OCI-LY3 (cell line): ENCODE data around the gene DNAJC24.

ENCODE experiments used
- H2AFZ ChIP-seq: fragments of 200-600, 300-600 bp; shearing (Covaris generic); 2 replicates; pipeline ENCODE4 v1.6.0; 2014; ENCODE audit warnings: antibody characterized with exemption, low read depth, low read length
- H3K27ac ChIP-seq: fragments of 200-600, 300-600 bp; sonication (generic); 2 replicates; pipeline ENCODE4 v1.5.1; 2014; ENCODE audit warnings: mild to moderate bottlenecking, low read length, moderate library complexity, mixed read lengths
- H3K27me3 ChIP-seq: fragments of 200-600, 300-600 bp; sonication (generic); 2 replicates; pipeline ENCODE4 v1.6.1; 2014; ENCODE audit warnings: low read depth, low read length, mixed read lengths
- H3K36me3 ChIP-seq: fragments of 200-600, 300-600 bp; sonication (generic); replicated peaks from 2 replicates; pipeline ENCODE3; 2014; ENCODE audit warnings: low read depth, low read length, mixed read lengths
- H3K4me1 ChIP-seq: fragments of 300-600, 200-600 bp; sonication (generic); 2 replicates; pipeline ENCODE4 v1.6.1; 2014; ENCODE audit warnings: low read length, mixed read lengths
- H3K4me2 ChIP-seq: fragments of 200-600, 300-600 bp; sonication (generic); 2 replicates; pipeline ENCODE4 v1.6.1; 2014; ENCODE audit warnings: low read length, mixed read lengths
- H3K4me3 ChIP-seq: fragments of 300-600, 200-600 bp; sonication (generic); 2 replicates; pipeline ENCODE4 v1.5.1; 2014; ENCODE audit warnings: antibody characterized with exemption, mild to moderate bottlenecking, low read length, moderate library complexity
- H3K79me2 ChIP-seq: fragments of 300-600, 200-600 bp; shearing (Covaris generic); 2 replicates; pipeline ENCODE4 v1.6.1; 2014; ENCODE audit warnings: mild to moderate bottlenecking, low read length, mixed read lengths
- H3K9ac ChIP-seq: fragments of 300-600, 200-600 bp; shearing (Covaris generic); 2 replicates; pipeline ENCODE4 v1.6.0; 2014; ENCODE audit warnings: mild to moderate bottlenecking, low read length, moderate library complexity
- H3K9me3 ChIP-seq: fragments of 200-600, 300-600 bp; shearing (Covaris generic); 2 replicates; pipeline ENCODE4 v1.6.1; 2014; ENCODE audit warnings: low read length, mixed read lengths; ENCODE audit not compliant: insufficient read depth
- H4K20me1 ChIP-seq: fragments of 200-600, 300-600 bp; sonication (generic); 2 replicates; pipeline ENCODE4 v1.6.1; 2016; ENCODE audit warnings: low read length, mixed read lengths; ENCODE audit not compliant: insufficient read depth
- CTCF ChIP-seq: fragments of 200-600, 300-600 bp; sonication (generic); IDR thresholded peaks from 2 replicates; pipeline ENCODE4 v1.5.1; 2014; ENCODE audit warnings: antibody characterized with exemption, low read length, low read depth
- EZH2phosphoT487 ChIP-seq: fragments of 200-600 bp; shearing (Covaris generic); IDR thresholded peaks from 2 replicates; pipeline ENCODE4 v1.6.1; 2018; ENCODE audit warnings: antibody characterized with exemption, mixed run types, low read depth

Gene DNAJC24

GRCh38 chr11:31417816-31418215 lies 48.2 kb downstream of the DNAJC24 start:
- H3K4me3 ChIP-seq, result no peak overlapping the region
- H3K79me2 ChIP-seq, result no peaks in the 10 kb centered on the region
- no peaks in the 10 kb centered on the region for H3K9me3 ChIP-seq
- no peaks in the 10 kb centered on the region for H4K20me1 ChIP-seq
- H3K4me1 ChIP-seq, result no peaks in the 10 kb centered on the region
- H3K27ac ChIP-seq, result no peak overlapping the region
- H3K4me2 ChIP-seq, result no peak overlapping the region
- H3K27me3 ChIP-seq, result no peaks in the 10 kb centered on the region
- TF ChIP-seq CTCF (no peak), EZH2phosphoT487 (no peak)
- no peaks in the 10 kb centered on the region for H3K36me3 ChIP-seq
- H3K9ac ChIP-seq, result no peak overlapping the region
- H2AFZ ChIP-seq, result no peak overlapping the region

DNA sequence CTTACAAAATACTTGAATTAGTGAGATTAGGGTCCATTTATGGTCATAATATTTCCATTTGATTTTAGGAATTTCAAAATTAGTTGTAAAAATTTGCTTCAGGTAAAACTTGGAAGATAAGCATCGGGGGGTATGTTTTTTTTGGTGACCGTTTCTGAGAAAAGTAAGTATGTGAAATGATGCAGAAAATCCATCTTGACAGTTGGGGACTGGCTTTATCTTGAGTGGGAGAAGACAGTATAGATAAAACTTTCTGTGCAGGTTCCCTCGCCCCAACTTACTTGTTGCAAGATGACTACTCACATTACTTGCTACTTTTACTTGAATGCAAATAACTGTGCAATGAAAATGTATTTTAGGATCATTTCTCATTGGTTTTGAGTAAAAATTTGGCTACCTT lies 49.5 kb downstream of the DNAJC24 start:
- H3K9ac ChIP-seq, result no peak overlapping the region
- H3K27ac ChIP-seq, result no peak overlapping the region
- H3K4me2 ChIP-seq, result no peak overlapping the region
- H3K4me1 ChIP-seq, result no peaks in the 10 kb centered on the region
- no peak overlapping the region for H3K4me3 ChIP-seq
- H3K79me2 ChIP-seq, result no peaks in the 10 kb centered on the region
- H2AFZ ChIP-seq, result no peak overlapping the region
- no peak for TF ChIP-seq CTCF
- TF ChIP-seq EZH2phosphoT487, result no peak
- H3K36me3 ChIP-seq, result no peaks in the 10 kb centered on the region
- H3K27me3 ChIP-seq, result no peaks in the 10 kb centered on the region
- no peaks in the 10 kb centered on the region for H4K20me1 ChIP-seq
- H3K9me3 ChIP-seq, result no peaks in the 10 kb centered on the region

- Histone ChIP-seq H3K79me2 (no peaks in the 10 kb centered on the region), H3K4me2 (no peak overlapping the region), H3K27me3 (no peaks in the 10 kb centered on the region), H2AFZ (no peak overlapping the region), H3K36me3 (no peaks in the 10 kb centered on the region), H3K9ac (no peak overlapping the region), H3K9me3 (no peaks in the 10 kb centered on the region), H3K4me3 (no peak overlapping the region), H4K20me1 (no peaks in the 10 kb centered on the region), H3K27ac (no peak overlapping the region), H3K4me1 (no peaks in the 10 kb centered on the region)
- TF ChIP-seq EZH2phosphoT487 (no peak), CTCF (no peak)
Observed at GRCh38 chr11:31419669-31420068, 50.0 kb downstream of the DNAJC24 start.

GRCh38 chr11:31421820-31422219 lies 52.2 kb downstream of the DNAJC24 start:
- no peak overlapping the region for H3K4me3 ChIP-seq
- TF ChIP-seq EZH2phosphoT487 (no peak), CTCF (no peak)
- H3K9me3 ChIP-seq, result no peaks in the 10 kb centered on the region
- H3K4me1 ChIP-seq, result no peaks in the 10 kb centered on the region
- no peaks in the 10 kb centered on the region for H3K79me2 ChIP-seq
- no peak overlapping the region for H3K4me2 ChIP-seq
- H2AFZ ChIP-seq, result no peak overlapping the region
- H3K9ac ChIP-seq, result no peak overlapping the region
- no peaks in the 10 kb centered on the region for H3K27me3 ChIP-seq
- H3K27ac ChIP-seq, result no peak overlapping the region
- no peaks in the 10 kb centered on the region for H3K36me3 ChIP-seq
- H4K20me1 ChIP-seq, result no peaks in the 10 kb centered on the region
